GM23338 (cell line): Measurements from ENCODE around the gene CAVIN2. TPM values are rescaled to one million over a fixed set of nuclear protein-coding genes. Genes with fewer than 3 reads are reported as not detected.
A peak's percentile ranks its signal among the peaks of the same experiment; 100 is the strongest.

ENCODE experiments used
- ATAC-seq: fragments of 200-7000 bp; cut with Tn5 transposase; 3 replicates; pipeline ENCODE4 v1.9.1; 2020
- DNase-seq: peaks from one replicate; pipeline ENCODE4 v3.0.0-alpha.2; 2015; ENCODE audit warnings: low spot score
- H2AFZ ChIP-seq: fragments of 200-600 bp; sonication (generic); 2 replicates; pipeline ENCODE4 v1.8.0; 2016; ENCODE audit warnings: antibody characterized with exemption, mild to moderate bottlenecking, moderate library complexity
- H3F3A ChIP-seq: fragments of 200-600 bp; sonication (generic); replicated peaks from 2 replicates; pipeline ENCODE4 v1.8.0; 2017; ENCODE audit warnings: antibody characterized with exemption, mixed run types, low read depth
- H3K27ac ChIP-seq: fragments of 200-600 bp; sonication (generic); 2 replicates; pipeline ENCODE4 v1.6.1; 2016; ENCODE audit warnings: low read depth
- H3K27me3 ChIP-seq: fragments of 200-600 bp; sonication (generic); 2 replicates; pipeline ENCODE4 v1.8.0; 2016; ENCODE audit warnings: mild to moderate bottlenecking, mixed run types, moderate library complexity; ENCODE audit not compliant: insufficient read depth
- H3K36me3 ChIP-seq: fragments of 200-600 bp; sonication (generic); 2 replicates; pipeline ENCODE4 v1.8.0; 2016; ENCODE audit warnings: mild to moderate bottlenecking; ENCODE audit not compliant: insufficient read depth
- H3K4me1 ChIP-seq: fragments of 200-600 bp; sonication (generic); 2 replicates; pipeline ENCODE4 v1.8.0; 2016; ENCODE audit warnings: mild to moderate bottlenecking, moderate library complexity; ENCODE audit not compliant: insufficient read depth
- H3K4me2 ChIP-seq: fragments of 200-600 bp; sonication (generic); 2 replicates; pipeline ENCODE4 v1.7.1; 2017; ENCODE audit warnings: mixed run types
- H3K4me3 ChIP-seq: fragments of 200-600 bp; sonication (generic); 2 replicates; pipeline ENCODE4 v1.6.1; 2016; ENCODE audit warnings: mixed run types
- H3K79me2 ChIP-seq: fragments of 200-600 bp; sonication (generic); replicated peaks from 2 replicates; pipeline ENCODE4 v1.8.0; 2017; ENCODE audit warnings: mild to moderate bottlenecking; ENCODE audit not compliant: insufficient read depth
- H3K9me2 ChIP-seq: fragments of 200-600 bp; sonication (generic); 2 replicates; pipeline ENCODE4 v1.8.0; 2017; ENCODE audit not compliant: insufficient read depth
- H4K20me1 ChIP-seq: fragments of 200-600 bp; sonication (generic); replicated peaks from 2 replicates; pipeline ENCODE4 v1.8.0; 2017; ENCODE audit warnings: mild to moderate bottlenecking; ENCODE audit not compliant: insufficient read depth
- H3K27ac Mint-ChIP-seq: 2 replicates; pipeline ENCODE4 v1.8.0; 2020; ENCODE audit warnings: inconsistent platforms, mild to moderate bottlenecking, moderate library complexity, mixed read lengths
- H3K27me3 Mint-ChIP-seq: 3 replicates; pipeline ENCODE4 v1.8.0; 2022; ENCODE audit warnings: low read depth, mild to moderate bottlenecking, moderate library complexity, mixed read lengths, inconsistent platforms; ENCODE audit not compliant: insufficient read depth, poor library complexity
- H3K36me3 Mint-ChIP-seq: 3 replicates; pipeline ENCODE4 v1.8.0; 2021; ENCODE audit warnings: low read depth, mild to moderate bottlenecking, inconsistent platforms, moderate library complexity, mixed read lengths
- H3K4me1 Mint-ChIP-seq: 3 replicates; pipeline ENCODE4 v1.8.0; 2020; ENCODE audit warnings: mild to moderate bottlenecking, inconsistent platforms, mixed read lengths
- H3K4me3 Mint-ChIP-seq: 3 replicates; pipeline ENCODE4 v1.8.0; 2021; ENCODE audit warnings: moderate library complexity, mild to moderate bottlenecking, inconsistent platforms, mixed read lengths
- H3K9me3 Mint-ChIP-seq: 3 replicates; pipeline ENCODE4 v1.8.0; 2020; ENCODE audit warnings: moderate library complexity, mild to moderate bottlenecking, inconsistent platforms, mixed read lengths
- CREB1 ChIP-seq: fragments of 250-450 bp; sonication (Bioruptor Pico); IDR thresholded peaks from 2 replicates; pipeline ENCODE4 v1.5.0; 2020; ENCODE audit warnings: low read depth, mild to moderate bottlenecking, moderate library complexity
- CTCF ChIP-seq, 2 experiments: fragments of 200-600 bp in 1 of 2; sonication (generic) in 1 of 2; conservative IDR thresholded peaks; 2 replicates each; pipeline versions ENCODE4 v1.5.1 to v1.6.1; 2016 to 2017; ENCODE audit warnings: antibody characterized with exemption in 2 of 2, low read depth in 2 of 2, mild to moderate bottlenecking in 2 of 2, moderate library complexity in 1 of 2
- EZH2 ChIP-seq: fragments of 200-600 bp; sonication (generic); IDR thresholded peaks from one replicate; pipeline ENCODE4 v1.8.0; 2017; ENCODE audit warnings: antibody characterized with exemption, mild to moderate bottlenecking, low read depth; ENCODE audit not compliant: unreplicated experiment
- EZH2phosphoT487 ChIP-seq: fragments of 200-600 bp; sonication (generic); IDR thresholded peaks from one replicate; pipeline ENCODE4 v1.8.1; 2018; ENCODE audit warnings: antibody characterized with exemption; ENCODE audit not compliant: unreplicated experiment
- JUNB ChIP-seq: IDR thresholded peaks from one replicate; pipeline ENCODE4 v1.6.1; 2016; ENCODE audit warnings: antibody characterized with exemption; ENCODE audit not compliant: unreplicated experiment
- NANOG ChIP-seq: IDR thresholded peaks from 2 replicates; pipeline ENCODE4 v1.6.1; 2016; ENCODE audit warnings: antibody characterized with exemption, borderline replicate concordance
- POLR2AphosphoS5 ChIP-seq: IDR thresholded peaks from 2 replicates; pipeline ENCODE4 v1.6.1; 2016; ENCODE audit warnings: antibody characterized with exemption, low read depth
- STAT1 ChIP-seq: IDR thresholded peaks from one replicate; pipeline ENCODE4 v1.6.1; 2016; ENCODE audit warnings: antibody characterized with exemption; ENCODE audit not compliant: unreplicated experiment
- ZNF331 ChIP-seq: fragments of 250-450 bp; sonication (Bioruptor Pico); IDR thresholded peaks from 2 replicates; pipeline ENCODE4 v1.5.0; 2020; ENCODE audit warnings: low read depth, mild to moderate bottlenecking, moderate library complexity
- polyA plus RNA-seq: library from polyadenylated mRNA; unstranded; fragments of >200 nt; fragmentation: Nextera tagmentation; extraction: Ambion mirVana; gene quantifications from 2 replicates; pipeline ENCODE4 v1.2.1, GENCODE V29; 2016
- total RNA-seq: library from RNA; depleted of rRNA; stranded (reverse); fragments of >200 nt; shearing (Covaris generic); gene quantifications from 2 replicates; pipeline ENCODE4 v1.2.3, GENCODE V29; 2014
- TF ChIP-seq, protein P1 (sequence below): IDR thresholded peaks from one replicate; pipeline ENCODE4 v1.6.1; 2018; ENCODE audit warnings: antibody characterized with exemption; ENCODE audit not compliant: unreplicated experiment
- TF ChIP-seq, protein P2 (sequence below): IDR thresholded peaks from 2 replicates; pipeline ENCODE4 v1.6.1; 2016; ENCODE audit warnings: antibody characterized with exemption
- TF ChIP-seq, protein P3 (sequence below): fragments of 250-450 bp; sonication (Bioruptor Pico); IDR thresholded peaks from 2 replicates; pipeline ENCODE4 v1.5.0; 2020; ENCODE audit warnings: mild to moderate bottlenecking, moderate library complexity

The CAVIN2 gene
- total and polyA plus RNA-seq, 2 experiments from 2014 or later: 0.07 to 0.15 TPM

DNA sequence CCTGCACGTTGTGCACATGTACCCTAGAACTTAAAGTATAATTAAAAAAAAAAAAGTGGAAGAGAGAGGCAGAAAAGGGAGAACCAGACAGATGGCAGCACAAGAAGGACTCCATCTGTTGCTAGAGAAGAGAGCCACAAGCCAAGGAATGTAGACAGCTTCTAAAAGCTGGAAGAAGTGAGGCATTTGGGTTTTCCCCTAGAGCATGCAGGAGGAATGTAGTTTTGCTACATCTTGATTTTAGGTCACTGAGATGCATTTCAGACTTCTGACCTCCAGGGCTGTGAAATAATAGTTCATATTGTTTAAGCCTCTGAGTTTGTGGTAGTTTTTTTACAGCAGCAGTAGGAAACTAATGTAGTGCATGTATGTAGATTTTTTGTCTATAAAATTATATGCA lies 46.0 kb downstream of the CAVIN2 start:
- Histone ChIP-seq H3K27me3 (no peaks in the 10 kb centered on the region), H3K4me2 (no peak overlapping the region), H3K4me3 (no peak overlapping the region), H3F3A (no peaks in the 10 kb centered on the region), H3K79me2 (no peaks in the 10 kb centered on the region), H3K9me2 (no peaks in the 10 kb centered on the region), H3K4me1 (no peaks in the 10 kb centered on the region), H4K20me1 (no peaks in the 10 kb centered on the region), H3K27ac (no peak overlapping the region), H3K36me3 (no peaks in the 10 kb centered on the region), H2AFZ (no peak overlapping the region)
- Mint-ChIP-seq H3K27me3 (no peaks in the 10 kb centered on the region), H3K9me3 (no peaks in the 10 kb centered on the region), H3K4me1 (no peaks in the 10 kb centered on the region), H3K4me3 (no peak overlapping the region), H3K27ac (no peak overlapping the region), H3K36me3 (no peaks in the 10 kb centered on the region)
- DNase-seq (peak; percentile 15), ATAC-seq (no peak)
- no peak for TF ChIP-seq STAT1
- no peak for TF ChIP-seq ZNF331 (CRISPR knock-in tag)
- TF ChIP-seq CTCF (conservative IDR thresholded peaks at IDR 0.05; ENCODE audit: low read depth in 2 of 2): no peak
- TF ChIP-seq, protein P1, sequence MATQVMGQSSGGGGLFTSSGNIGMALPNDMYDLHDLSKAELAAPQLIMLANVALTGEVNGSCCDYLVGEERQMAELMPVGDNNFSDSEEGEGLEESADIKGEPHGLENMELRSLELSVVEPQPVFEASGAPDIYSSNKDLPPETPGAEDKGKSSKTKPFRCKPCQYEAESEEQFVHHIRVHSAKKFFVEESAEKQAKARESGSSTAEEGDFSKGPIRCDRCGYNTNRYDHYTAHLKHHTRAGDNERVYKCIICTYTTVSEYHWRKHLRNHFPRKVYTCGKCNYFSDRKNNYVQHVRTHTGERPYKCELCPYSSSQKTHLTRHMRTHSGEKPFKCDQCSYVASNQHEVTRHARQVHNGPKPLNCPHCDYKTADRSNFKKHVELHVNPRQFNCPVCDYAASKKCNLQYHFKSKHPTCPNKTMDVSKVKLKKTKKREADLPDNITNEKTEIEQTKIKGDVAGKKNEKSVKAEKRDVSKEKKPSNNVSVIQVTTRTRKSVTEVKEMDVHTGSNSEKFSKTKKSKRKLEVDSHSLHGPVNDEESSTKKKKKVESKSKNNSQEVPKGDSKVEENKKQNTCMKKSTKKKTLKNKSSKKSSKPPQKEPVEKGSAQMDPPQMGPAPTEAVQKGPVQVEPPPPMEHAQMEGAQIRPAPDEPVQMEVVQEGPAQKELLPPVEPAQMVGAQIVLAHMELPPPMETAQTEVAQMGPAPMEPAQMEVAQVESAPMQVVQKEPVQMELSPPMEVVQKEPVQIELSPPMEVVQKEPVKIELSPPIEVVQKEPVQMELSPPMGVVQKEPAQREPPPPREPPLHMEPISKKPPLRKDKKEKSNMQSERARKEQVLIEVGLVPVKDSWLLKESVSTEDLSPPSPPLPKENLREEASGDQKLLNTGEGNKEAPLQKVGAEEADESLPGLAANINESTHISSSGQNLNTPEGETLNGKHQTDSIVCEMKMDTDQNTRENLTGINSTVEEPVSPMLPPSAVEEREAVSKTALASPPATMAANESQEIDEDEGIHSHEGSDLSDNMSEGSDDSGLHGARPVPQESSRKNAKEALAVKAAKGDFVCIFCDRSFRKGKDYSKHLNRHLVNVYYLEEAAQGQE: no peak
- no peak for TF ChIP-seq NANOG
- no peak for TF ChIP-seq JUNB
- TF ChIP-seq EZH2: no peak
- no peak for TF ChIP-seq POLR2AphosphoS5
- no peak for TF ChIP-seq EZH2phosphoT487
- TF ChIP-seq, protein P2, sequence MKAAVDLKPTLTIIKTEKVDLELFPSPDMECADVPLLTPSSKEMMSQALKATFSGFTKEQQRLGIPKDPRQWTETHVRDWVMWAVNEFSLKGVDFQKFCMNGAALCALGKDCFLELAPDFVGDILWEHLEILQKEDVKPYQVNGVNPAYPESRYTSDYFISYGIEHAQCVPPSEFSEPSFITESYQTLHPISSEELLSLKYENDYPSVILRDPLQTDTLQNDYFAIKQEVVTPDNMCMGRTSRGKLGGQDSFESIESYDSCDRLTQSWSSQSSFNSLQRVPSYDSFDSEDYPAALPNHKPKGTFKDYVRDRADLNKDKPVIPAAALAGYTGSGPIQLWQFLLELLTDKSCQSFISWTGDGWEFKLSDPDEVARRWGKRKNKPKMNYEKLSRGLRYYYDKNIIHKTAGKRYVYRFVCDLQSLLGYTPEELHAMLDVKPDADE: no peak
- TF ChIP-seq, protein P3, sequence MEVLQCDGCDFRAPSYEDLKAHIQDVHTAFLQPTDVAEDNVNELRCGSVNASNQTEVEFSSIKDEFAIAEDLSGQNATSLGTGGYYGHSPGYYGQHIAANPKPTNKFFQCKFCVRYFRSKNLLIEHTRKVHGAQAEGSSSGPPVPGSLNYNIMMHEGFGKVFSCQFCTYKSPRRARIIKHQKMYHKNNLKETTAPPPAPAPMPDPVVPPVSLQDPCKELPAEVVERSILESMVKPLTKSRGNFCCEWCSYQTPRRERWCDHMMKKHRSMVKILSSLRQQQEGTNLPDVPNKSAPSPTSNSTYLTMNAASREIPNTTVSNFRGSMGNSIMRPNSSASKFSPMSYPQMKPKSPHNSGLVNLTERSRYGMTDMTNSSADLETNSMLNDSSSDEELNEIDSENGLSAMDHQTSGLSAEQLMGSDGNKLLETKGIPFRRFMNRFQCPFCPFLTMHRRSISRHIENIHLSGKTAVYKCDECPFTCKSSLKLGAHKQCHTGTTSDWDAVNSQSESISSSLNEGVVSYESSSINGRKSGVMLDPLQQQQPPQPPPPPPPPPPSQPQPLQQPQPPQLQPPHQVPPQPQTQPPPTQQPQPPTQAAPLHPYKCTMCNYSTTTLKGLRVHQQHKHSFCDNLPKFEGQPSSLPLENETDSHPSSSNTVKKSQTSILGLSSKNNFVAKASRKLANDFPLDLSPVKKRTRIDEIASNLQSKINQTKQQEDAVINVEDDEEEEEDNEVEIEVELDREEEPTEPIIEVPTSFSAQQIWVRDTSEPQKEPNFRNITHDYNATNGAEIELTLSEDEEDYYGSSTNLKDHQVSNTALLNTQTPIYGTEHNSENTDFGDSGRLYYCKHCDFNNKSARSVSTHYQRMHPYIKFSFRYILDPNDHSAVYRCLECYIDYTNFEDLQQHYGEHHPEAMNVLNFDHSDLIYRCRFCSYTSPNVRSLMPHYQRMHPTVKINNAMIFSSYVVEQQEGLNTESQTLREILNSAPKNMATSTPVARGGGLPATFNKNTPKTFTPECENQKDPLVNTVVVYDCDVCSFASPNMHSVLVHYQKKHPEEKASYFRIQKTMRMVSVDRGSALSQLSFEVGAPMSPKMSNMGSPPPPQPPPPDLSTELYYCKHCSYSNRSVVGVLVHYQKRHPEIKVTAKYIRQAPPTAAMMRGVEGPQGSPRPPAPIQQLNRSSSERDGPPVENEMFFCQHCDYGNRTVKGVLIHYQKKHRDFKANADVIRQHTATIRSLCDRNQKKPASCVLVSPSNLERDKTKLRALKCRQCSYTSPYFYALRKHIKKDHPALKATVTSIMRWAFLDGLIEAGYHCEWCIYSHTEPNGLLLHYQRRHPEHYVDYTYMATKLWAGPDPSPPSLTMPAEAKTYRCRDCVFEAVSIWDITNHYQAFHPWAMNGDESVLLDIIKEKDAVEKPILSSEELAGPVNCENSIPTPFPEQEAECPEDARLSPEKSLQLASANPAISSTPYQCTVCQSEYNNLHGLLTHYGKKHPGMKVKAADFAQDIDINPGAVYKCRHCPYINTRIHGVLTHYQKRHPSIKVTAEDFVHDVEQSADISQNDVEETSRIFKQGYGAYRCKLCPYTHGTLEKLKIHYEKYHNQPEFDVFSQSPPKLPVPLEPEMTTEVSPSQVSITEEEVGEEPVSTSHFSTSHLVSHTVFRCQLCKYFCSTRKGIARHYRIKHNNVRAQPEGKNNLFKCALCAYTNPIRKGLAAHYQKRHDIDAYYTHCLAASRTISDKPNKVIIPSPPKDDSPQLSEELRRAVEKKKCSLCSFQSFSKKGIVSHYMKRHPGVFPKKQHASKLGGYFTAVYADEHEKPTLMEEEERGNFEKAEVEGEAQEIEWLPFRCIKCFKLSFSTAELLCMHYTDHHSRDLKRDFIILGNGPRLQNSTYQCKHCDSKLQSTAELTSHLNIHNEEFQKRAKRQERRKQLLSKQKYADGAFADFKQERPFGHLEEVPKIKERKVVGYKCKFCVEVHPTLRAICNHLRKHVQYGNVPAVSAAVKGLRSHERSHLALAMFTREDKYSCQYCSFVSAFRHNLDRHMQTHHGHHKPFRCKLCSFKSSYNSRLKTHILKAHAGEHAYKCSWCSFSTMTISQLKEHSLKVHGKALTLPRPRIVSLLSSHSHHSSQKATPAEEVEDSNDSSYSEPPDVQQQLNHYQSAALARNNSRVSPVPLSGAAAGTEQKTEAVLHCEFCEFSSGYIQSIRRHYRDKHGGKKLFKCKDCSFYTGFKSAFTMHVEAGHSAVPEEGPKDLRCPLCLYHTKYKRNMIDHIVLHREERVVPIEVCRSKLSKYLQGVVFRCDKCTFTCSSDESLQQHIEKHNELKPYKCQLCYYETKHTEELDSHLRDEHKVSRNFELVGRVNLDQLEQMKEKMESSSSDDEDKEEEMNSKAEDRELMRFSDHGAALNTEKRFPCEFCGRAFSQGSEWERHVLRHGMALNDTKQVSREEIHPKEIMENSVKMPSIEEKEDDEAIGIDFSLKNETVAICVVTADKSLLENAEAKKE (CRISPR knock-in tag): no peak
- no peak for TF ChIP-seq CREB1 (CRISPR knock-in tag)
